SK-N-SH (cell line): ENCODE data around the gene PLA2G6. TPM values are rescaled to one million over a fixed set of nuclear protein-coding genes. Genes with fewer than 3 reads are reported as not detected.

Source experiments
- CTCF ChIA-PET: fragments of 300-600, 350-600 bp; formaldehyde crosslinking; extraction: SDS; loops from one replicate; lab custom pipeline; 2021; lab: Yijun Ruan, JAX
- POLR2A ChIA-PET: fragments of 350-600 bp; sonication (Branson Sonifier 250); formaldehyde crosslinking; extraction: SDS; loops from one replicate; lab custom pipeline; 2020; ENCODE audit warnings: antibody characterized with exemption, inconsistent platforms; lab: Yijun Ruan, JAX
- DNase-seq: peaks from one replicate; pipeline ENCODE4 v3.0.0; 2012
- H2AFZ ChIP-seq: fragments of 200-600 bp; sonication (generic); 2 replicates; pipeline ENCODE4 v1.8.1; 2016; ENCODE audit warnings: antibody characterized with exemption, mild to moderate bottlenecking, low read depth
- H3F3A ChIP-seq: fragments of 200-600 bp; sonication (generic); replicated peaks from 2 replicates; pipeline ENCODE3; 2016; ENCODE audit warnings: antibody characterized with exemption, mild to moderate bottlenecking; ENCODE audit not compliant: insufficient read depth
- H3K27ac ChIP-seq, 2 experiments: fragments of 200-500 bp in 1 of 2; fragments of 200-600 bp in 1 of 2; sonication (Bioruptor generic) in 1 of 2; sonication (generic), shearing (Covaris generic) in 1 of 2; 2 replicates each; pipeline versions ENCODE4 v1.5.1 to v1.6.1; 2014 to 2016; ENCODE audit warnings: low read depth in 2 of 2, inconsistent platforms in 1 of 2, low read length in 1 of 2, mild to moderate bottlenecking in 1 of 2, mixed read lengths in 1 of 2
- H3K27me3 ChIP-seq: fragments of 200-600 bp; sonication (generic), shearing (Covaris generic); 2 replicates; pipeline ENCODE4 v1.6.1; 2016; ENCODE audit warnings: mixed run types; ENCODE audit not compliant: insufficient read depth
- H3K36me3 ChIP-seq, 2 experiments: fragments of 200-500 bp in 1 of 2; fragments of 200-600 bp in 1 of 2; sonication (Bioruptor generic) in 1 of 2; sonication (generic) in 1 of 2; replicated peaks in 1 of 2; 2 replicates each; pipeline versions ENCODE3 to v1.5.1; 2014 to 2016; ENCODE audit warnings: low read length in 1 of 2, mild to moderate bottlenecking in 1 of 2; ENCODE audit not compliant: insufficient read depth in 2 of 2, control insufficient read depth in 1 of 2
- H3K4me1 ChIP-seq, 2 experiments: fragments of 200-500 bp in 1 of 2; fragments of 200-600 bp in 1 of 2; sonication (Bioruptor generic) in 1 of 2; sonication (generic), shearing (Covaris generic) in 1 of 2; 2 replicates each; pipeline versions ENCODE4 v1.5.1 to v1.6.1; 2014 to 2016; ENCODE audit warnings: low read depth in 1 of 2, low read length in 1 of 2, mixed run types in 1 of 2; ENCODE audit not compliant: insufficient read depth in 2 of 2, control insufficient read depth in 1 of 2
- H3K4me2 ChIP-seq: fragments of 200-600 bp; sonication (generic), shearing (Covaris generic); 2 replicates; pipeline ENCODE4 v1.6.1; 2017; ENCODE audit warnings: mixed run types
- H3K4me3 ChIP-seq, 2 experiments: fragments of 200-500 bp in 1 of 2; fragments of 200-600 bp in 1 of 2; sonication (Bioruptor generic) in 1 of 2; sonication (generic), shearing (Covaris generic) in 1 of 2; 2 replicates each; pipeline versions ENCODE4 v1.5.1 to v1.8.1; 2014 to 2016; ENCODE audit warnings: low read depth in 2 of 2, inconsistent platforms in 1 of 2, low read length in 1 of 2, mild to moderate bottlenecking in 1 of 2, mixed read lengths in 1 of 2, moderate library complexity in 1 of 2
- H3K79me2 ChIP-seq: fragments of 200-600 bp; sonication (generic); 2 replicates; pipeline ENCODE4 v1.8.1; 2017; ENCODE audit warnings: mild to moderate bottlenecking; ENCODE audit not compliant: insufficient read depth
- H3K9ac ChIP-seq: fragments of 200-600 bp; sonication (generic); 2 replicates; pipeline ENCODE4 v1.6.1; 2017; ENCODE audit warnings: mixed run types
- H3K9me2 ChIP-seq: fragments of 200-600 bp; sonication (generic); 2 replicates; pipeline ENCODE4 v1.6.1; 2017; ENCODE audit warnings: mixed run types
- H3K9me3 ChIP-seq: fragments of 200-600 bp; sonication (generic); 2 replicates; pipeline ENCODE4 v1.6.1; 2017; ENCODE audit warnings: mixed run types, mild to moderate bottlenecking, moderate library complexity
- H4K20me1 ChIP-seq: fragments of 200-600 bp; sonication (generic); 2 replicates; pipeline ENCODE4 v1.6.1; 2017; ENCODE audit warnings: mild to moderate bottlenecking, mixed run types; ENCODE audit not compliant: insufficient read depth
- CHD2 ChIP-seq: fragments of 150-350 bp; IDR thresholded peaks from 2 replicates; pipeline ENCODE4 v1.6.1; 2018; ENCODE audit warnings: low read length; ENCODE audit not compliant: partially characterized antibody
- ELF1 ChIP-seq: IDR thresholded peaks from 2 replicates; pipeline ENCODE4 v1.4.0; 2012
- FOXJ3 ChIP-seq: sonication (generic); formaldehyde crosslinking; IDR thresholded peaks from 2 replicates; pipeline ENCODE4 v1.5.1; 2020; ENCODE audit warnings: mild to moderate bottlenecking, missing genetic modification reagents
- GATA2 ChIP-seq: sonication (generic); formaldehyde crosslinking; IDR thresholded peaks from 2 replicates; pipeline ENCODE4 v1.5.0; 2020; ENCODE audit warnings: mild to moderate bottlenecking, missing genetic modification reagents
- MEF2A ChIP-seq: IDR thresholded peaks from 2 replicates; pipeline ENCODE4 v1.4.0; 2012; ENCODE audit warnings: low read depth, borderline replicate concordance
- POLR2AphosphoS5 ChIP-seq: IDR thresholded peaks from 2 replicates; pipeline ENCODE4 v1.6.1; 2012; ENCODE audit warnings: low read depth, low read length
- RCOR1 ChIP-seq: fragments of 150-350 bp; IDR thresholded peaks from 2 replicates; pipeline ENCODE4 v1.6.1; 2017; ENCODE audit warnings: antibody characterized with exemption, low read length
- RFX5 ChIP-seq: IDR thresholded peaks from 2 replicates; pipeline ENCODE4 v1.6.1; 2012; ENCODE audit warnings: mild to moderate bottlenecking, improper control_type of control experiment, low read length
- RXRA ChIP-seq: IDR thresholded peaks from 2 replicates; pipeline ENCODE4 v1.4.0; 2012; ENCODE audit warnings: low read depth, mild to moderate bottlenecking, borderline replicate concordance
- TAF1 ChIP-seq: IDR thresholded peaks from 2 replicates; pipeline ENCODE4 v1.6.1; 2012; ENCODE audit warnings: low read depth, mild to moderate bottlenecking, low read length, moderate library complexity, borderline replicate concordance
- TCF12 ChIP-seq: IDR thresholded peaks from 2 replicates; pipeline ENCODE4 v1.4.0; 2012
- TEAD4 ChIP-seq: IDR thresholded peaks from 2 replicates; pipeline ENCODE4 v1.4.0; 2012; ENCODE audit warnings: mild to moderate bottlenecking, borderline replicate concordance; ENCODE audit not compliant: insufficient read depth
- YY1 ChIP-seq: IDR thresholded peaks from 2 replicates; pipeline ENCODE4 v1.4.0; 2012; ENCODE audit warnings: low read depth, mild to moderate bottlenecking
- WGBS: methylation state at CpG from one replicate; pipeline ENCODE4 v1.1.6; 2017; ENCODE audit warnings: low lambda C conversion rate; 5-methylcytosine and 5-hydroxymethylcytosine counted together
- polyA plus RNA-seq, 3 experiments: library from polyadenylated mRNA; depleted of rRNA; stranded (reverse); fragments of >200 nt; gene quantifications; 2 replicates each; pipeline ENCODE4 v1.2.3, GENCODE V29; 2012
- TF ChIP-seq, protein P1 (sequence below): fragments of 150-350 bp; IDR thresholded peaks from 2 replicates; pipeline ENCODE4 v1.6.1; 2017; ENCODE audit warnings: antibody characterized with exemption, low read length, low read depth, borderline replicate concordance
- TF ChIP-seq, protein P2 (sequence below): IDR thresholded peaks from 2 replicates; pipeline ENCODE4 v1.4.0; 2012; ENCODE audit warnings: low read depth, borderline replicate concordance
- TF ChIP-seq, protein P3 (sequence below): fragments of 200-600 bp; sonication (generic); IDR thresholded peaks from 2 replicates; pipeline ENCODE4 v1.6.1; 2017; ENCODE audit warnings: antibody characterized with exemption, mild to moderate bottlenecking, moderate library complexity
- TF ChIP-seq, protein P4 (sequence below): IDR thresholded peaks from 2 replicates; pipeline ENCODE4 v1.6.1; 2012; ENCODE audit warnings: mild to moderate bottlenecking, low read depth, low read length, moderate library complexity
- TF ChIP-seq, protein P5 (sequence below): IDR thresholded peaks from 2 replicates; pipeline ENCODE4; 2012
- TF ChIP-seq, protein P6 (sequence below): IDR thresholded peaks from 2 replicates; pipeline ENCODE4 v1.4.0; 2012; ENCODE audit warnings: low read depth

PLA2G6 gene
- polyA plus RNA-seq, 1 of the 3 experiments (the other 2 are of a cell fraction) = 10.5 TPM

DNA sequence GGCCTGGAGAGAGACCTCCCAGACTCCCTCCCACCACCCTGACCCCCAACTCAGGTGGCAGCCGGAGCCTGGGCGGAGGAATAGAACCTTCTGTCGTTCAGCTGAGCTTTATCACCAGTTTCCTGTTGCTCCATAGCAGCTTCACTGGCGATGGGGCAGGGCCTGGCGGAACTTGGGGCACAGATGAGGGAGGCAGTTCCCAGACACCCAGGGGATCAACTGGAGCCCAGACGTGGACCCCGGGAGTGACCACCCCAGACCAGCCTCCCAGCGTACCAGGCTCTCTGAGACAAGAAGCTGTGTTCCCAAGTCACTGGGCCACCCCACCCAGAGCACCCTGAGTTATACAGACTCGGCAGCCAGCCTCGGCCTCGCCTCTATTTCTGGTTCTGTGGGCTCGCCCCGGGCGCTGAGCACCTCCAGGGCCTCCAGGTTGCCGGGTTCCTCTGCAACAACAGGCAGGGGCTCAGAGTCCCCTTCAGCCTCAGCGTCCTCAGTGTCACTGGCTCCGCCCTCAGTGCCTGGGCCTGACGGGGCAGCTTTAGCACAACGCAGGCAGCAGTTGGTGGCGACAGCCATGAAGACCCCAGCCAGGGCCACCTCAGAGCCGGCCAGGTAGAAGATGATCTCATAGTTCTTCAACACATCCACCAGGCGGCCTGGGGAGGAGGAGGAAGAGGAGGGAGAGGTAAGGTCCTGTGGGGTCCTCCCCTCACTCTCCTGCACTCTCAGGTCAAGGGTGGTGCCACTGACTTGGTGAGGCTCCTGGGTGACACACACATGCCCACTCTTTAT, 103.4 kb downstream of the PLA2G6 start:
- POLR2A ChIA-PET = no interaction called here
- H3K9me3 ChIP-seq = no peaks in the 10 kb centered on the region
- no peak overlapping the region for H3K4me2 ChIP-seq
- CTCF ChIA-PET = interaction anchor here (2.3 kb wide), 1 partner anchor 26 kb away, joined by 8 read pairs; no protein-coding TSS in a partner anchor
- no peak overlapping the region for H2AFZ ChIP-seq
- no peaks in the 10 kb centered on the region for H3F3A ChIP-seq
- H3K4me3 ChIP-seq = no peak overlapping the region
- H4K20me1 ChIP-seq = no peaks in the 10 kb centered on the region
- H3K36me3 ChIP-seq = no peaks in the 10 kb centered on the region
- H3K9me2 ChIP-seq = no peaks in the 10 kb centered on the region
- no peak for TF ChIP-seq RXRA
- TF ChIP-seq, protein P1, sequence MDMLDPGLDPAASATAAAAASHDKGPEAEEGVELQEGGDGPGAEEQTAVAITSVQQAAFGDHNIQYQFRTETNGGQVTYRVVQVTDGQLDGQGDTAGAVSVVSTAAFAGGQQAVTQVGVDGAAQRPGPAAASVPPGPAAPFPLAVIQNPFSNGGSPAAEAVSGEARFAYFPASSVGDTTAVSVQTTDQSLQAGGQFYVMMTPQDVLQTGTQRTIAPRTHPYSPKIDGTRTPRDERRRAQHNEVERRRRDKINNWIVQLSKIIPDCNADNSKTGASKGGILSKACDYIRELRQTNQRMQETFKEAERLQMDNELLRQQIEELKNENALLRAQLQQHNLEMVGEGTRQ = no peak
- TF ChIP-seq, protein P2, sequence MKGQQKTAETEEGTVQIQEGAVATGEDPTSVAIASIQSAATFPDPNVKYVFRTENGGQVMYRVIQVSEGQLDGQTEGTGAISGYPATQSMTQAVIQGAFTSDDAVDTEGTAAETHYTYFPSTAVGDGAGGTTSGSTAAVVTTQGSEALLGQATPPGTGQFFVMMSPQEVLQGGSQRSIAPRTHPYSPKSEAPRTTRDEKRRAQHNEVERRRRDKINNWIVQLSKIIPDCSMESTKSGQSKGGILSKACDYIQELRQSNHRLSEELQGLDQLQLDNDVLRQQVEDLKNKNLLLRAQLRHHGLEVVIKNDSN = no peak
- TF ChIP-seq ELF1 = no peak
- no peak for TF ChIP-seq RFX5
- TF ChIP-seq, protein P3, sequence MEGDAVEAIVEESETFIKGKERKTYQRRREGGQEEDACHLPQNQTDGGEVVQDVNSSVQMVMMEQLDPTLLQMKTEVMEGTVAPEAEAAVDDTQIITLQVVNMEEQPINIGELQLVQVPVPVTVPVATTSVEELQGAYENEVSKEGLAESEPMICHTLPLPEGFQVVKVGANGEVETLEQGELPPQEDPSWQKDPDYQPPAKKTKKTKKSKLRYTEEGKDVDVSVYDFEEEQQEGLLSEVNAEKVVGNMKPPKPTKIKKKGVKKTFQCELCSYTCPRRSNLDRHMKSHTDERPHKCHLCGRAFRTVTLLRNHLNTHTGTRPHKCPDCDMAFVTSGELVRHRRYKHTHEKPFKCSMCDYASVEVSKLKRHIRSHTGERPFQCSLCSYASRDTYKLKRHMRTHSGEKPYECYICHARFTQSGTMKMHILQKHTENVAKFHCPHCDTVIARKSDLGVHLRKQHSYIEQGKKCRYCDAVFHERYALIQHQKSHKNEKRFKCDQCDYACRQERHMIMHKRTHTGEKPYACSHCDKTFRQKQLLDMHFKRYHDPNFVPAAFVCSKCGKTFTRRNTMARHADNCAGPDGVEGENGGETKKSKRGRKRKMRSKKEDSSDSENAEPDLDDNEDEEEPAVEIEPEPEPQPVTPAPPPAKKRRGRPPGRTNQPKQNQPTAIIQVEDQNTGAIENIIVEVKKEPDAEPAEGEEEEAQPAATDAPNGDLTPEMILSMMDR = no peak
- no peak for TF ChIP-seq CHD2
- no peak for TF ChIP-seq POLR2AphosphoS5
- TF ChIP-seq, protein P4, sequence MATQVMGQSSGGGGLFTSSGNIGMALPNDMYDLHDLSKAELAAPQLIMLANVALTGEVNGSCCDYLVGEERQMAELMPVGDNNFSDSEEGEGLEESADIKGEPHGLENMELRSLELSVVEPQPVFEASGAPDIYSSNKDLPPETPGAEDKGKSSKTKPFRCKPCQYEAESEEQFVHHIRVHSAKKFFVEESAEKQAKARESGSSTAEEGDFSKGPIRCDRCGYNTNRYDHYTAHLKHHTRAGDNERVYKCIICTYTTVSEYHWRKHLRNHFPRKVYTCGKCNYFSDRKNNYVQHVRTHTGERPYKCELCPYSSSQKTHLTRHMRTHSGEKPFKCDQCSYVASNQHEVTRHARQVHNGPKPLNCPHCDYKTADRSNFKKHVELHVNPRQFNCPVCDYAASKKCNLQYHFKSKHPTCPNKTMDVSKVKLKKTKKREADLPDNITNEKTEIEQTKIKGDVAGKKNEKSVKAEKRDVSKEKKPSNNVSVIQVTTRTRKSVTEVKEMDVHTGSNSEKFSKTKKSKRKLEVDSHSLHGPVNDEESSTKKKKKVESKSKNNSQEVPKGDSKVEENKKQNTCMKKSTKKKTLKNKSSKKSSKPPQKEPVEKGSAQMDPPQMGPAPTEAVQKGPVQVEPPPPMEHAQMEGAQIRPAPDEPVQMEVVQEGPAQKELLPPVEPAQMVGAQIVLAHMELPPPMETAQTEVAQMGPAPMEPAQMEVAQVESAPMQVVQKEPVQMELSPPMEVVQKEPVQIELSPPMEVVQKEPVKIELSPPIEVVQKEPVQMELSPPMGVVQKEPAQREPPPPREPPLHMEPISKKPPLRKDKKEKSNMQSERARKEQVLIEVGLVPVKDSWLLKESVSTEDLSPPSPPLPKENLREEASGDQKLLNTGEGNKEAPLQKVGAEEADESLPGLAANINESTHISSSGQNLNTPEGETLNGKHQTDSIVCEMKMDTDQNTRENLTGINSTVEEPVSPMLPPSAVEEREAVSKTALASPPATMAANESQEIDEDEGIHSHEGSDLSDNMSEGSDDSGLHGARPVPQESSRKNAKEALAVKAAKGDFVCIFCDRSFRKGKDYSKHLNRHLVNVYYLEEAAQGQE = no peak
- TF ChIP-seq RCOR1 = no peak
- TF ChIP-seq TCF12 = no peak
- no peak for TF ChIP-seq TEAD4
- no peak for TF ChIP-seq FOXJ3 (CRISPR knock-in tag)
- TF ChIP-seq, protein P5, sequence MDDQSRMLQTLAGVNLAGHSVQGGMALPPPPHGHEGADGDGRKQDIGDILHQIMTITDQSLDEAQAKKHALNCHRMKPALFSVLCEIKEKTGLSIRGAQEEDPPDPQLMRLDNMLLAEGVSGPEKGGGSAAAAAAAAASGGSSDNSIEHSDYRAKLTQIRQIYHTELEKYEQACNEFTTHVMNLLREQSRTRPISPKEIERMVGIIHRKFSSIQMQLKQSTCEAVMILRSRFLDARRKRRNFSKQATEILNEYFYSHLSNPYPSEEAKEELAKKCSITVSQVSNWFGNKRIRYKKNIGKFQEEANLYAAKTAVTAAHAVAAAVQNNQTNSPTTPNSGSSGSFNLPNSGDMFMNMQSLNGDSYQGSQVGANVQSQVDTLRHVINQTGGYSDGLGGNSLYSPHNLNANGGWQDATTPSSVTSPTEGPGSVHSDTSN = no peak
- TF ChIP-seq TAF1 = no peak
- no peak for TF ChIP-seq YY1
- TF ChIP-seq GATA2 (CRISPR knock-in tag) = no peak
- TF ChIP-seq, protein P6, sequence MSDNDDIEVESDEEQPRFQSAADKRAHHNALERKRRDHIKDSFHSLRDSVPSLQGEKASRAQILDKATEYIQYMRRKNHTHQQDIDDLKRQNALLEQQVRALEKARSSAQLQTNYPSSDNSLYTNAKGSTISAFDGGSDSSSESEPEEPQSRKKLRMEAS = no peak
- TF ChIP-seq MEF2A = no peak
- TF ChIP-seq, all 33 proteins: peak for 0
- Histone ChIP-seq H3K27ac (no peak overlapping the region), H3K27me3 (no peaks in the 10 kb centered on the region), H3K9ac (no peak overlapping the region), H3K4me1 (peaks cover 0 to 2% of the 10 kb centered on the region in 2 experiments; a peak in 1 of 4 replicates), H3K79me2 (no peaks in the 10 kb centered on the region)
- DNase-seq = peak; percentile 1
- WGBS = 100% methylated on average over 3 of the region's 22 CpGs
